Inferior parietal cortex (tissue), 1 donor: ENCODE data around the gene POU5F2.

Source experiments
- DNase-seq: peaks from one replicate; pipeline ENCODE4 v3.0.0-alpha.2; 2016; ENCODE audit errors: extremely low spot score

POU5F2 gene

GRCh38 chr5:93741136-93741811, at the start of gene POU5F2:
Gene POU5F2 (minus strand): TSS chr5:93741600. CDS start chr5:93741563, 37 bp downstream.
- no peak for DNase-seq

DNA sequence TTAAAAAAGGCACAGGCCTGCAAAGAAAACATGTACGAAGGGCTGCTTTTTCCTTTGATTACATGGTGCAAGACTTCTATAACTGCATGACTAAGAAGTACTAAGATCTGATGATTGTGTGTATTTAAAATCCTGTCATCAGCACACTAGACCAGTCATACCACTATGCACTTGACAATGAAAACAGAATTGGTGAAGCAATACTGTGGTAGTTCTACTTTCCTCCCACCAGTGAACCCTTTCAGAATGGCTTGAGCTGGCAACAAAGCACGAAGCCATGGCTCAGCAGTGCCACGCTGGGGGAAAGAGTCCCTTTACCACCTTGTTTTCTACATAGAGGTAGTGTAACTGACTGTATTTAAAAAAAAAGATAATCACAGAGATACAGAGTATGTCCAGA, 49.0 kb upstream of the POU5F2 start:
- DNase-seq = no peak

GRCh38 chr5:93789173-93790067, 48.0 kb upstream of the POU5F2 start:
- no peak for DNase-seq

GRCh38 chr5:93787598-93787997, 46.2 kb upstream of the POU5F2 start:
- DNase-seq = no peak

DNA sequence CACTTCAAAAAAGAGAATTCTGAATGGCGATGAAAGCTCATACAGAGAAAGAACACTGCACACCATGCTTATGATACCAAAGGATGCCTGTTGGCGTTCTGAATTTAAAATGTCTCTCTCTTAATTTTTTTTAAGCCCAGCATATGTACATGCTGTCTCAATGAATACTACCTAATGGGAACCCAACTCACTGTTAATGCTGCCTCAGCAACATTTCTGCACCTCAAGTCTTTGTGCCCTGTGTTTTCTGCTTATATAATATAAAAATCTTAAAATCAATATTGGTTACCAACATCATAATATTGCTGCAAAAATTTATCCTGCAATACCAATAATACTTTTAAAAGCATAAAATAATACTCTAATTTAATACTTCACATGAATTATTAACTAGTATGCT, 44.1 kb upstream of the POU5F2 start:
- DNase-seq = no peak

GRCh38 chr5:93782978-93783377, 41.6 kb upstream of the POU5F2 start:
- no peak for DNase-seq

DNA sequence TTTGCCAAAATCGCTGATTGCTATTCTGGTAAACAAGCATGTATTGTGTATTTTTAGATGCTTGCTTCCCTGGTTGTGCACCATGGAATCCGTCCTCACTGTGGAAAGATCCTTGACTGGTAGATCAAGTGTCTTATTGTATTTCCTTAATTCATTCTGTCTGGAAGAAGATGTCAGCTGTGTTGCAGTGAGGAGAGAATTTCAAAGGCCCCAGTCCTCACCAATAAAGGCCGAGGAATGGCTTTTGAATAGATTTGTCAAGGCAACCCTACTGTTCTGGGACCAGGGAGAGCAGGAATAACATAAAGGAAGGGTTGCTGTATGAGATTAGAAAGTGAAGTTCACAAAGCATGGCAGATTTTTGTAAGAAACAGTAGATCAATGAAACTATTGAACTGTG, 36.2 kb upstream of the POU5F2 start:
- DNase-seq = no peak

DNA sequence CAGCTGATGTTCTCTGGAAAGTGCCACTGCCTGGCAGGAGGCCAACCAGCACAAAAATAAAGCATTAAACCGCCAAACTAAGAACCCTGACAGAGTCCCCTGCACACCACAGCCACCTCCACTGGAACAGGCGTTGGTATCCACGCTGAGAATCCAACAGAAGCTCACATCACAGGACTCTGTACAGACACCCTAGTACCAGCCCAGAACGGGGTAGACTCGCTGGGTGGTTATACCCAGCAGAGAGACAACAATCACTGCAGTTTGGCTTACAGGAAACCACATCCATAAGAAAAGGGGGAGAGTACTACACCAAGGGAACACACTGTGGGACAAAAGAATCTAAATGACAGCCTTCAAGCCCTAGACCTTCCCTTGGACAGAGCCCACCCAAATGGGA, 15.0 kb upstream of the POU5F2 start:
- no peak for DNase-seq

DNA sequence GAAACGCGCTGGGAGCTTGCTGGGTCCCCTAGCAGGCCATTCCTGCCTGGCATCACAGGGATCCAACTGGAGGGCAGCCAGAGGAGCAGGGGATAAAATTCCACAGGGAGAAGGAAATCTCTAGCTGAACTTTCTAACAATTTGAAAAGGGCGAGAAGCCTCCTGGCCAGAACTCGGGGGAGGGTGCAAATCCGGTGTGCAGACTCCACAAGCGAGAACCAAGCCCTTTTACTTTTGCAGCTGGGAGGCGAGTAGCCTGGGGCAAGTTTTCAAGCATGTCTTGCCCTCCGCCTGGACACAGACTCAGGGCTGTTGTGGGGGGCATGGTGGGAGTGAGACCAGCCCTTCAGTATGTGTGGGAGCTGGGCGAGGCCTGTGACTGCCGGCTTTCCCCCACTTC, 14.3 kb upstream of the POU5F2 start:
- no peak for DNase-seq

DNA sequence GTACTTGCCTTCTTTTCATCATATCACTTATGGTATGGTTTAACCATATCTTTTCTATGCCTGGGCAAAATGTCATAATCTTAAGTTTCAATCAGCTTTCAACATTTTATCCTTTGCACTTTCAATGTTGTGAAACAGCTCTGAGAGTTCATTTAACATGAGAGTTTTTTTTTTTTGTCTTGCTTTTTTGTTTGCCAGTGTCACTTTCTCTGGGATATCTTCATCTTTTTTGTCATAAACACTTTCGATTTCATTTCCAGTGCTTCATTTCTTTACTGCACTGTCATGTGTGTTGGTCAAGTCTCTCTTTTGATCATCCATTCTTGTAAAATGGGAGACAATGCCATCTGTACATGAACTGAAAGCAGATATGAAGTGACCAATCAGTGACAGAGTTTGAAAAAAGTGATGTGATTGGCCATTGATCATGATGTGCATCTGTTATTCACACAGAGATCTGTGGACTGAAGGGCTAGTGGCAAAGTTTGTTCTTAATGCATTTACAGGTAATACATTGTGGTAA, 7.5 kb upstream of the POU5F2 start:
- no peak for DNase-seq

DNA sequence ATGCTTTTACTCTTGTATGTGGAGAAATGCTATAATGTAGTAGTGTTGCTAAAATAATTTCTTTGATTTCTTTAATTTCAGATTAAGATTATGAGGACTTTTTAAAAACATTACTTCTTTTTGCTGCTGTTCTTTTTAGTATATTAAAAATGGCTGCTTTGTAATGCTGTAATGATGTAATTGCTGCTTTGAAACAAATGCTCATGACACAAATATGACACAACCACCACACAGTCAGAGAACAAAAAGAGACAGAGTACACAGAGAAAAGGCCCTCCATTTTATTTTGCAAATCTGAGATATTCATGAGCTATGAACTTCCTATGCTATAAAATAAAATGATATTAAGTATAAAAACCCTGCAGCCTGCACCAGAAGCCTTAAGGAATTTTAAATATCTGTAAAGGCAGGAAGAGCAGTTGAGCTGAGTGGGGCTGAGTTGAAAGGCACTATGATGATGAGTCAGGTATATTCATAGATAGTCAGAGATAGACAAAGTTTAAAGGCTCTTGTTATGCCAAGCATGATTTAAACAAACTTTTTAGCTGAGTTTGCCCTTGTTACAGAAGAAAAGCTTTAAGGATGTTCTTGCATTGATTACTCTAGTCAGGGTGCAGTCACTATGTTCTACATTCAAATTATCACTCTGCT, 5.1 kb upstream of the POU5F2 start:
- DNase-seq = no peak

DNA sequence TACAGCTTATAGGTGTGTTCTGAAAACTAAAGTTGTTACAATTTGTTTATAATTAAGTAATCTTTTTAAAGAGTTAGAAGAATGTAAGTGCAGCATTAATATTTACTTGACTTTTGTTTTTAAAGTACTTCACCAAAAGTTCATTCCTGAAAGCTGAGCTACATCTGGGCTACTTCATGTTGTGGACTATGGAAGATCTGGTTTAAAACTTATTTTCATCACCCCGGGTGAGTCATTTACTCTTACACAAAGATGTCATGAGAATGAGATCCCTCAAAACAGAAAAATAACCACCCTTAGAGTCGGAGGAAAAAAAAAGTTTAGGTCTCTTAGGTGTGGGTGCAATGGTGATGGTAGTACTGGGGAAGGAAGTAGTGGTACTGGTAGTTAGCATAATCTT, 5.1 kb downstream of the POU5F2 start:
- no peak for DNase-seq

DNA sequence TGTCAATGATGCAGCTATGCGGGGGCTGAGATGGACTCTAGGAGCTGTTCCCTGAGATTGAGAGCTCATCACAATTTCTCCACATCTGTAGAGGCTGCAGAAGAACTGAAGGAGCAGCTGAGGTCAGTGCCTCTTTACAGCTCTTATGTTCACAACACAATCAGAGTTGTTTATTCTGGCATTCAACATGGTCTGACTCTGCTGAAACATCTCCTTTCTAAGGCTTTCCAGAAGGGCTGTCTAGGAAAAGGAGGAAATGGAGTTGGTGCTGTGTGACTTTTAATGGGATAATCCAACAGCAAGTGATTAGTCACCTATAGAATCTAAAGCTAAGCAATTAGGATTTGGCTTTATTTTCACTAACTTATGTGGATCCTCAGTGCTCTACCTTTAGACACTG, 6.0 kb downstream of the POU5F2 start:
- DNase-seq = no peak

GRCh38 chr5:93731987-93732386, 9.4 kb downstream of the POU5F2 start:
- DNase-seq = no peak

DNA sequence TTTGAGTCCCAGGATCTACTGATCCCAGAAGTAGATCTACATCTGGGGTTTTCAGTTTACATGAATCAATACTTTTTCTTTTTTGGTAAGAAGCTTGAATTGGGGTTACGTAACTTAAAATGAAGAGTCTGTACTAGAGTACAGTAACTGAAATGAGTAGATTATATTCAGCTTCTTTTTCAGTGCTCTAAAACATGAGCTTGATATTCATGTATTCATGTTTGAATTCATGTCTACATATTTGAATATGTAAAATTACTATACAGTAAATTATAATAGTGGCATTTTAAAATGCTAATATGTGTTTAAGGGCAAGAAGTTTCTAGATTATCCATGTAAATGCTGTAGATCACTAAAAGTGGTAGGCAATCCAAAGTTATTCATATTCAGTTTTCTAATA, 14.8 kb downstream of the POU5F2 start:
- no peak for DNase-seq

- no peak for DNase-seq
Measured at GRCh38 chr5:93724791-93725190, 16.6 kb downstream of the POU5F2 start.

DNA sequence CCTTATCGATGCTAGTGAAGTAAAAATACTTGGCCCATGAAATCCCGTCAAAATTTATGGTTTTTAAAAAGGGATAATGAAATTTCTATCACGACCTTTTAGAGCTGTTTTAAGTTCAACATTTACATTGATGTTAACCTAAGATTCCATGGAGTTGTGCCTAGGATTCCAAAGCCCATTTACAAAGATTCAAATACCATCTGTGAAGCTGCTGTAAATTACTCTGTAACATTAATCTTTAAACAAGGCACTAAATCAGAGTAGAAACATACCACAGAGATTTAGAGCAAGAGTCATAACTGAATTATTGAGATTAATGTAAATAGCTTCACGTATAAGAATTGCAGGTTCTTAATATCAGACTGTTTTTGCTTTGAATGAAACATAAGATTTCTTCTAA, 17.7 kb downstream of the POU5F2 start:
- no peak for DNase-seq

DNA sequence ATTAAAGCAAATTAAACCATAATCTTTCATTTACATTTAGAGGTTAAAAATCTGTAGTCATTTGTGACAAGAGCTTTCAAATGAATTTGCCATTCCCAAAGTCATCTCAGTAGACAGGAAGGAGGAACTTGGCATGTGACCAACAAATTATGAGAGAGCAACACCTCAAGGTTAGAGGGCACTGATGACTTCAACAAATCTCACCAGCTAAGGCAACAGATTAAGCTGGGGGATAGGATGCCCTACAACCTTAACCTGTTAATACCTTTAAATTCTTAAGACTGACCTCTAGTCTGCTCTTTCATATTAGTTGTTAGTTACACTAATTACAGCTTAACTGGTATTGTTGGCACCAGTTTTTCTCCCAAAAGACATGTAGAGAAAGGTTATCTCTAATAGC, 18.4 kb downstream of the POU5F2 start:
- DNase-seq = no peak

DNA sequence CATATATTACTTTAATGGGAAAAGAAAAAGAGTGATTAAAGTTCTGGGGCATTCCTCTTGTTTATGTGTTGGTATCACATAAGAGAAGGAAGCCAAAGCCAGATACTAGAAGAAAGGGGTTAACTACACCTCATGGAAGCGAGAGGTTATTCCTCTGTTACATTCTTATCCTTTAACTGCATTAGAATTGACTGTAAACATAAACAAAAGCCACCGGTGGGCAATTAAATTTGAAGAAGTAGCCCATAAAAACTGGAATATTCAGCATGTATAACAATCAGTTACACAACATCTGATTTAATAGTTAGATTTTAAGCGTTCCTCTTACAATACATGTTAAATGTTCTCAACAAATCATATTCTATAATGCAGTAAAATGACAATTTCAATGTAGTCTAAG, 18.8 kb downstream of the POU5F2 start:
- no peak for DNase-seq

DNA sequence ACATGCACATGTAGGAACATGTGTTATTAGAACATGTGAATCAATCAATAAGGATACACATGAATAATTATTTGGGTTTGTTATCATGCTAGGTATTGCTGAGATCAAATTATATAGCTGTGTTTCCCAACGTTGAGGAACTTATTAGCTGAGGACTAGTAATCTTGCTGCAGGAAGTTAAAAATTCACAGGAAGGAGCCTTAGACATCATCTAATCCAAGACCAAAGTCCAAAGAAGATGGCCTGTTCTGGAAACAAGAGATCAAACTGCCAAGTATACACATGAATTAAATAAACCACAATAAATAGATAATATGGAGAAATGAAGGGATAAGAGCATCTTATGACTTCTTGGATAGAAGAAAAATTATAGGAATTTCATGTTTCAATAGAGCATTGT, 19.9 kb downstream of the POU5F2 start:
- DNase-seq = no peak

DNA sequence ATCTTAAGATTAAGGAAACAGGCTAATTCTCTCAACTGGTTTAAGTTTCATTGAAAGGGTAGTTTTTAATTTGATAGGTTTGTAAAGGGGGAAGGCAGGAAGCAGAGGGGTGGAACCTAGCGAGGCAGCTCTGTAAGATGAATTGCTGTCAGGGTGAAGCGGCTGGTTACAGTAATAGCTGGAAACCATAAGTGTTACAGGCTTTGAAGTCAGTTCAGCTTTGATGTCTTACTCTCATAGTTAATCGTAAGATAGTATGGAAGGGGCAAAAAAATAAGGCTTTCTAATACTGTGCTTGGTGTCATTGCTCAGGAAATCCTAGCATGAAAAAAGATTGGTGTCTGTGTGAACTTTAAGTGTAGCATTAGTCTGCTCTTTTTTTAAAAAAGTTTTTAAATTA, 20.3 kb downstream of the POU5F2 start:
- no peak for DNase-seq

- no peak for DNase-seq
Measured at GRCh38 chr5:93717162-93717561, 24.2 kb downstream of the POU5F2 start.

DNA sequence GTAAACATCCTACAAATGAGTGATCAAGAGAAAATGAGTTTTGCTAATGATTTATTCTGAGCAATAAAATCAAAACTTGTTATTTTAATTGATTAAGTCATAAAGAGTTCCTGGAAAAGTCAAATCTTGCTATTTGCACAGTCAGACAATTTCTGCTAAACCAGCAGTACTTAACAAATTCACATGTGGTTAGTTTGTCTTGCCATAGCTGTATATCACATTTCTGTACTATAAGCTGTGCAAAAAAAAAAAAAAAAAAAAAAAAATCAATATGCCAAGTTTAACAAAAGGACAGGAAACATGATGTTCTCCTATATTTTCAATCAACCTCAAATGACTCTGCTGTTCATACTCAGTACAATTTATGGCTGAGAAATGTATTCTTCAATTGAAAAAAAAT, 24.9 kb downstream of the POU5F2 start:
- DNase-seq = no peak
